Smooth muscle cell (in vitro differentiated cells): ENCODE measurements around the gene HTT. TPM values are rescaled to one million over a fixed set of nuclear protein-coding genes. Genes with fewer than 3 reads are reported as not detected.

Source experiments
- DNase-seq: peaks from one replicate; lab custom pipeline; 2025; ENCODE audit not compliant: unreplicated experiment; lab: John Stamatoyannopoulos, UW
- H2AFZ ChIP-seq: fragments of 200-600 bp; sonication (generic); 2 replicates; pipeline ENCODE4 v1.6.0; 2016; ENCODE audit warnings: antibody characterized with exemption, low read depth, mild to moderate bottlenecking
- H3F3A ChIP-seq: fragments of 200-600 bp; sonication (generic); 2 replicates; pipeline ENCODE4 v1.6.0; 2017; ENCODE audit warnings: antibody characterized with exemption, low read depth
- H3K27ac ChIP-seq: fragments of 200-600 bp; sonication (generic); 2 replicates; pipeline ENCODE4 v1.5.1; 2016; ENCODE audit warnings: low read depth, mild to moderate bottlenecking
- H3K27me3 ChIP-seq: fragments of 200-600 bp; sonication (generic); 2 replicates; pipeline ENCODE4 v1.6.1; 2016; ENCODE audit warnings: low read depth, mild to moderate bottlenecking
- H3K36me3 ChIP-seq: fragments of 200-600 bp; sonication (generic); 2 replicates; pipeline ENCODE4 v1.5.1; 2016; ENCODE audit warnings: low read depth
- H3K4me1 ChIP-seq: fragments of 200-600 bp; sonication (generic); 2 replicates; pipeline ENCODE4 v1.5.1; 2016; ENCODE audit warnings: low read depth
- H3K4me2 ChIP-seq: fragments of 200-600 bp; sonication (generic); 2 replicates; pipeline ENCODE4 v1.6.0; 2016; ENCODE audit warnings: mild to moderate bottlenecking
- H3K4me3 ChIP-seq: fragments of 200-600 bp; sonication (generic); 2 replicates; pipeline ENCODE4 v1.5.1; 2016; ENCODE audit warnings: mild to moderate bottlenecking
- H3K79me2 ChIP-seq: fragments of 200-600 bp; sonication (generic); 2 replicates; pipeline ENCODE4 v1.6.0; 2016; ENCODE audit warnings: low read depth, mild to moderate bottlenecking
- H3K9ac ChIP-seq: fragments of 200-600 bp; sonication (generic); 2 replicates; pipeline ENCODE4 v1.6.0; 2016; ENCODE audit warnings: low read depth
- H3K9me3 ChIP-seq: fragments of 200-600 bp; sonication (generic); replicated peaks from 2 replicates; pipeline ENCODE4 v1.5.1; 2016; ENCODE audit warnings: low read depth
- H4K20me1 ChIP-seq: fragments of 200-600 bp; sonication (generic); 2 replicates; pipeline ENCODE4 v1.6.0; 2016; ENCODE audit warnings: low read depth
- WGBS: methylation state at CpG from one replicate; pipeline ENCODE4 v1.1.7; 2016; ENCODE audit warnings: low lambda C conversion rate; 5-methylcytosine and 5-hydroxymethylcytosine counted together
- polyA plus RNA-seq: library from polyadenylated mRNA; unstranded; fragments of >200 nt; fragmentation: Nextera tagmentation; extraction: Ambion mirVana; gene quantifications from 2 replicates; pipeline ENCODE4 v1.2.1, GENCODE V29; 2016
- total RNA-seq: library from RNA; depleted of rRNA; stranded (reverse); fragments of >200 nt; gene quantifications from 2 replicates; pipeline ENCODE4 v1.2.3, GENCODE V29; 2014
- TF ChIP-seq, protein P1 (sequence below): fragments of 200-600 bp; sonication (generic); IDR thresholded peaks from 2 replicates; pipeline ENCODE4 v1.5.1; 2017; ENCODE audit warnings: borderline replicate concordance, mild to moderate bottlenecking, antibody characterized with exemption; ENCODE audit not compliant: insufficient read depth, poor library complexity, severe bottlenecking

The HTT gene
- total and polyA plus RNA-seq, 2 experiments from 2014 or later, result 7.1 to 16.4 TPM

- Histone ChIP-seq H3K36me3 (no peaks in the 10 kb centered on the region), H3K79me2 (peaks cover 16% of the 10 kb centered on the region), H3K4me3 (no peak overlapping the region), H3K4me2 (no peak overlapping the region), H3K4me1 (no peaks in the 10 kb centered on the region), H3K9me3 (no peaks in the 10 kb centered on the region), H3K27me3 (no peaks in the 10 kb centered on the region), H3K27ac (no peak overlapping the region), H2AFZ (no peak overlapping the region), H4K20me1 (peaks cover 60% of the 10 kb centered on the region), H3K9ac (no peak overlapping the region), H3F3A (no peaks in the 10 kb centered on the region)
- 84% methylated on average over 2 of the region's 2 CpGs for WGBS
- no peak for DNase-seq
- TF ChIP-seq, protein P1, sequence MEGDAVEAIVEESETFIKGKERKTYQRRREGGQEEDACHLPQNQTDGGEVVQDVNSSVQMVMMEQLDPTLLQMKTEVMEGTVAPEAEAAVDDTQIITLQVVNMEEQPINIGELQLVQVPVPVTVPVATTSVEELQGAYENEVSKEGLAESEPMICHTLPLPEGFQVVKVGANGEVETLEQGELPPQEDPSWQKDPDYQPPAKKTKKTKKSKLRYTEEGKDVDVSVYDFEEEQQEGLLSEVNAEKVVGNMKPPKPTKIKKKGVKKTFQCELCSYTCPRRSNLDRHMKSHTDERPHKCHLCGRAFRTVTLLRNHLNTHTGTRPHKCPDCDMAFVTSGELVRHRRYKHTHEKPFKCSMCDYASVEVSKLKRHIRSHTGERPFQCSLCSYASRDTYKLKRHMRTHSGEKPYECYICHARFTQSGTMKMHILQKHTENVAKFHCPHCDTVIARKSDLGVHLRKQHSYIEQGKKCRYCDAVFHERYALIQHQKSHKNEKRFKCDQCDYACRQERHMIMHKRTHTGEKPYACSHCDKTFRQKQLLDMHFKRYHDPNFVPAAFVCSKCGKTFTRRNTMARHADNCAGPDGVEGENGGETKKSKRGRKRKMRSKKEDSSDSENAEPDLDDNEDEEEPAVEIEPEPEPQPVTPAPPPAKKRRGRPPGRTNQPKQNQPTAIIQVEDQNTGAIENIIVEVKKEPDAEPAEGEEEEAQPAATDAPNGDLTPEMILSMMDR, result no peak
These were observed 23.9 kb downstream of the HTT start for GRCh38 chr4:3098346-3098745.

GRCh38 chr4:3106339-3107186 lies 32.1 kb downstream of the HTT start:
- Histone ChIP-seq H3K27ac (peak overlapping the region; percentile 74), H3K9me3 (no peaks in the 10 kb centered on the region), H3K4me1 (peaks cover 6% of the 10 kb centered on the region), H3K79me2 (peaks cover 4% of the 10 kb centered on the region), H2AFZ (no peak overlapping the region), H3F3A (peaks cover 9% of the 10 kb centered on the region), H4K20me1 (peaks cover 42% of the 10 kb centered on the region), H3K27me3 (no peaks in the 10 kb centered on the region), H3K9ac (no peak overlapping the region), H3K4me3 (no peak overlapping the region), H3K4me2 (peak overlapping the region; percentile 49), H3K36me3 (no peaks in the 10 kb centered on the region)
- 5% methylated on average over 7 of the region's 7 CpGs for WGBS
- peak; percentile 85 for DNase-seq
- TF ChIP-seq, protein P1, result peak; percentile 97

- H3K4me2 ChIP-seq, result peak overlapping the region; percentile 49
- 90% methylated on average over 5 of the region's 5 CpGs for WGBS
- TF ChIP-seq, protein P1, result no peak
These were observed 32.8 kb downstream of the HTT start for GRCh38 chr4:3107271-3107670.

More at GRCh38 chr4:3107271-3107670, 32.8 kb downstream of the HTT start:
- H3K79me2 ChIP-seq, result peaks cover 4% of the 10 kb centered on the region
- peak overlapping the region; percentile 74 for H3K27ac ChIP-seq
- DNase-seq, result no peak
- H3K36me3 ChIP-seq, result no peaks in the 10 kb centered on the region
- H3K4me1 ChIP-seq, result peaks cover 10% of the 10 kb centered on the region
- H3F3A ChIP-seq, result peaks cover 9% of the 10 kb centered on the region
- H4K20me1 ChIP-seq, result peaks cover 35% of the 10 kb centered on the region
- no peaks in the 10 kb centered on the region for H3K9me3 ChIP-seq
- no peak overlapping the region for H3K9ac ChIP-seq
- H2AFZ ChIP-seq, result no peak overlapping the region
- H3K27me3 ChIP-seq, result no peaks in the 10 kb centered on the region
- H3K4me3 ChIP-seq, result no peak overlapping the region
